ENCODE measurements around the gene ALDH7A1. TPM values are rescaled to one million over a fixed set of nuclear protein-coding genes. Genes with fewer than 3 reads are reported as not detected.

The ALDH7A1 gene
- polyA plus RNA-seq, 4 donors, result 18.1 to 66.2 (median 31.9) TPM

- Histone ChIP-seq H3K9me3 (ENCODE audit: control insufficient read depth in 2 of 2, insufficient read depth in 1 of 2, low read depth in 1 of 2, low read length in 1 of 2) (no peaks in the 10 kb centered on the region), H3K36me3 (ENCODE audit: control insufficient read depth in 3 of 3, insufficient read depth in 2 of 3, low read depth in 1 of 3, low read length in 3 of 3) (peaks cover 9 to 29% (median 15%) of the 10 kb centered on the region in 3 donors), H3K27ac (ENCODE audit: low read depth in 1 of 3, low read length in 2 of 3) (no peak overlapping the region), H3K4me3 (ENCODE audit: low read depth in 1 of 3, low read length in 3 of 3) (no peak overlapping the region), H3K4me1 (ENCODE audit: control insufficient read depth in 3 of 3, insufficient read depth in 2 of 3, low read depth in 1 of 3, low read length in 2 of 3) (no peaks in the 10 kb centered on the region), H3K27me3 (ENCODE audit: control insufficient read depth in 3 of 3, insufficient read depth in 3 of 3, low read length in 3 of 3) (no peaks in the 10 kb centered on the region)
- WGBS, 3 donors, result 71 to 76% (median 74%) methylated on average over 8 of the region's 8 CpGs
- DNase-seq (peak; percentile 17 to 46), FAIRE-seq (no peak)
These were observed 102.1 kb downstream of the ALDH7A1 start for GRCh38 chr5:126492939-126493338.

DNA sequence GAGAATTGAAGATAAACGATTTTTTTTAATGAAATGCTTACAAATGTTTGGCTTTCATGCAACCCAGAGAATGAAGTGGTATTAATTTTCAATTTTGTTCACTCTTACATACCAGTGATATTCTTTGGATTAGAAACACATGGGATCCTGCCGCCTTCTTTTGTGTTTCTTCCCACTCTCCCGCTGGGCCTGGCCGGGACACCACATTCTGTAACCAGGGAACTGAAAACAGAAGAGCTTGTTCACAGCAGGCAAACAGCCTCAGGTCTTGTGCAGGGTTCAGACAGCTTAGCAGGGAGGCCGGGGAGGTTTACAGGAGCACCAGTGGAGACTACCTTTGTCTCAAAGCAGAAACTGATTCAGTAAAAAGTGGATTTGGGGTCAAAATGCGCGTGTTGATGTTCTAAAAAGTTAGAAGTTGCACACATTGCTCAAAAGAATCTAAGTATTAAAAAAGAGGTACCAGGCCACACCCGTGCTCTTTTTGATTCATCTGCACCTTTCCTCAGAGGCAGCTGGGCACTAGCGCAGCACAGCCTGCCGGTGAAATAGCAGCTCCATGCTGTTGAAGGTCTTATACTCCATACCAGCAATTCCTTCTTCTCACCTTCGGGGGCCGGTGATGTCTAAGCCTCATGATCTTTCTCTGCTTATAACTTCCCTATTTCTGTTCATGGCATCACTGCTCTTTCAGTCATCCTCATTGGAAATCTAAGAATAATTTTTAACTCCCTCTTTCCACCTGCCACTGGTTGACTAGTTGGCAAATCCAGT is 104.7 kb downstream of the ALDH7A1 start:
- no peak for FAIRE-seq
- no peak overlapping the region for H3K27ac ChIP-seq (ENCODE audit: low read depth in 1 of 3, low read length in 2 of 3)

GRCh38 chr5:126488443-126489065 is 106.5 kb downstream of the ALDH7A1 start:
- 68 to 90% (median 82%) methylated on average over 7 of the region's 7 CpGs for WGBS, 3 donors
- peak overlapping the region in 1 of 3 donors; percentile 55 for H3K27ac ChIP-seq (ENCODE audit: low read depth in 1 of 3, low read length in 2 of 3)
- peaks cover 16 to 39% (median 30%) of the 10 kb centered on the region in 3 donors for H3K36me3 ChIP-seq (ENCODE audit: control insufficient read depth in 3 of 3, insufficient read depth in 2 of 3, low read depth in 1 of 3, low read length in 3 of 3)
- no peak for FAIRE-seq
- no peaks in the 10 kb centered on the region for H3K9me3 ChIP-seq (ENCODE audit: control insufficient read depth in 2 of 2, insufficient read depth in 1 of 2, low read depth in 1 of 2, low read length in 1 of 2)
- no peaks in the 10 kb centered on the region for H3K4me1 ChIP-seq (ENCODE audit: control insufficient read depth in 3 of 3, insufficient read depth in 2 of 3, low read depth in 1 of 3, low read length in 2 of 3)
- no peak overlapping the region for H3K4me3 ChIP-seq (ENCODE audit: low read depth in 1 of 3, low read length in 3 of 3)
- DNase-seq, result no peak
- H3K27me3 ChIP-seq (ENCODE audit: control insufficient read depth in 3 of 3, insufficient read depth in 3 of 3, low read length in 3 of 3), result no peaks in the 10 kb centered on the region

More for the DNA sequence above, 104.7 kb downstream of the ALDH7A1 start:
- Histone ChIP-seq H3K4me3 (ENCODE audit: low read depth in 1 of 3, low read length in 3 of 3) (no peak overlapping the region), H3K9me3 (ENCODE audit: control insufficient read depth in 2 of 2, insufficient read depth in 1 of 2, low read depth in 1 of 2, low read length in 1 of 2) (no peaks in the 10 kb centered on the region), H3K27me3 (ENCODE audit: control insufficient read depth in 3 of 3, insufficient read depth in 3 of 3, low read length in 3 of 3) (no peaks in the 10 kb centered on the region), H3K36me3 (ENCODE audit: control insufficient read depth in 3 of 3, insufficient read depth in 2 of 3, low read depth in 1 of 3, low read length in 3 of 3) (peaks cover 14 to 34% (median 28%) of the 10 kb centered on the region in 3 donors), H3K4me1 (ENCODE audit: control insufficient read depth in 3 of 3, insufficient read depth in 2 of 3, low read depth in 1 of 3, low read length in 2 of 3) (no peaks in the 10 kb centered on the region)
- no peak for DNase-seq
- 84 to 91% (median 91%) methylated on average over 12 of the region's 12 CpGs for WGBS, 3 donors

- H3K4me3 ChIP-seq (ENCODE audit: low read depth in 1 of 3, low read length in 3 of 3), result no peak overlapping the region
- H3K36me3 ChIP-seq (ENCODE audit: control insufficient read depth in 3 of 3, insufficient read depth in 2 of 3, low read depth in 1 of 3, low read length in 3 of 3), result peaks cover 16 to 34% (median 30%) of the 10 kb centered on the region in 3 donors
- DNase-seq (no peak), FAIRE-seq (no peak)
- no peaks in the 10 kb centered on the region for H3K9me3 ChIP-seq (ENCODE audit: control insufficient read depth in 2 of 2, insufficient read depth in 1 of 2, low read depth in 1 of 2, low read length in 1 of 2)
- H3K4me1 ChIP-seq (ENCODE audit: control insufficient read depth in 3 of 3, insufficient read depth in 2 of 3, low read depth in 1 of 3, low read length in 2 of 3), result no peaks in the 10 kb centered on the region
- H3K27me3 ChIP-seq (ENCODE audit: control insufficient read depth in 3 of 3, insufficient read depth in 3 of 3, low read length in 3 of 3), result no peaks in the 10 kb centered on the region
- H3K27ac ChIP-seq (ENCODE audit: low read depth in 1 of 3, low read length in 2 of 3), result no peak overlapping the region
These were observed 107.4 kb downstream of the ALDH7A1 start for GRCh38 chr5:126487596-126487995.

DNA sequence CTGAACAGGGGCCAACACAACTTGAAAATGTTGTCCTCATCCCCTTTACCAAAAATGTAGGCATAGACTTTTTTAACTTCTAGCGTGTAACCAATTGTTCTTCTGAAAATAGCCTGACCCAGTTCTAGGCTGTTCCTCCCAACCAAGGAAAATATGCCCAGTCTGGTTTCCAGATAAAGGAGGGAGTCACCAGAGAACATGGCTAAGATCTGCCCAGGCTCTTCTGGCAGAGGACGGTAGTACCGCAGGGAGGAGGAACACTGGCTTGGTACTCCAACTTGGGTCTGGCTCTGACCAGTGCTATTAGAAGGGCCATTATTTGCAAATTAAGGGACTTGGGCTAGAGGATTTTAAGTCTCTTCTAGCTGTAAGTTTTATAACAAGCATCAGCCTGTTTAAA is 108.7 kb downstream of the ALDH7A1 start:
- H3K27ac ChIP-seq (ENCODE audit: low read depth in 1 of 3, low read length in 2 of 3), result no peak overlapping the region
- WGBS, 3 donors, result 87 to 96% (median 94%) methylated on average over 3 of the region's 3 CpGs

GRCh38 chr5:126484253-126484652 is 110.8 kb downstream of the ALDH7A1 start:
- no peak for FAIRE-seq
- no peak for DNase-seq
- Histone ChIP-seq H3K27me3 (ENCODE audit: control insufficient read depth in 3 of 3, insufficient read depth in 3 of 3, low read length in 3 of 3) (no peaks in the 10 kb centered on the region), H3K4me3 (ENCODE audit: low read depth in 1 of 3, low read length in 3 of 3) (no peak overlapping the region), H3K9me3 (ENCODE audit: control insufficient read depth in 2 of 2, insufficient read depth in 1 of 2, low read depth in 1 of 2, low read length in 1 of 2) (no peaks in the 10 kb centered on the region), H3K36me3 (ENCODE audit: control insufficient read depth in 3 of 3, insufficient read depth in 2 of 3, low read depth in 1 of 3, low read length in 3 of 3) (peaks cover 17 to 33% (median 27%) of the 10 kb centered on the region in 3 donors), H3K4me1 (ENCODE audit: control insufficient read depth in 3 of 3, insufficient read depth in 2 of 3, low read depth in 1 of 3, low read length in 2 of 3) (no peaks in the 10 kb centered on the region), H3K27ac (ENCODE audit: low read depth in 1 of 3, low read length in 2 of 3) (no peak overlapping the region)
- WGBS, 3 donors, result 93 to 98% (median 94%) methylated on average over 2 of the region's 2 CpGs

More for the DNA sequence above, 108.7 kb downstream of the ALDH7A1 start:
- H3K9me3 ChIP-seq (ENCODE audit: control insufficient read depth in 2 of 2, insufficient read depth in 1 of 2, low read depth in 1 of 2, low read length in 1 of 2), result no peaks in the 10 kb centered on the region
- H3K4me3 ChIP-seq (ENCODE audit: low read depth in 1 of 3, low read length in 3 of 3), result no peak overlapping the region
- no peak for DNase-seq
- FAIRE-seq, result no peak
- no peaks in the 10 kb centered on the region for H3K4me1 ChIP-seq (ENCODE audit: control insufficient read depth in 3 of 3, insufficient read depth in 2 of 3, low read depth in 1 of 3, low read length in 2 of 3)
- H3K27me3 ChIP-seq (ENCODE audit: control insufficient read depth in 3 of 3, insufficient read depth in 3 of 3, low read length in 3 of 3), result no peaks in the 10 kb centered on the region
- H3K36me3 ChIP-seq (ENCODE audit: control insufficient read depth in 3 of 3, insufficient read depth in 2 of 3, low read depth in 1 of 3, low read length in 3 of 3), result peaks cover 16 to 29% (median 29%) of the 10 kb centered on the region in 3 donors

GRCh38 chr5:126483156-126483555 is 111.9 kb downstream of the ALDH7A1 start:
- DNase-seq (no peak), FAIRE-seq (no peak)
- Histone ChIP-seq H3K9me3 (ENCODE audit: control insufficient read depth in 2 of 2, insufficient read depth in 1 of 2, low read depth in 1 of 2, low read length in 1 of 2) (no peaks in the 10 kb centered on the region), H3K4me3 (ENCODE audit: low read depth in 1 of 3, low read length in 3 of 3) (no peak overlapping the region), H3K4me1 (ENCODE audit: control insufficient read depth in 3 of 3, insufficient read depth in 2 of 3, low read depth in 1 of 3, low read length in 2 of 3) (no peaks in the 10 kb centered on the region), H3K27ac (ENCODE audit: low read depth in 1 of 3, low read length in 2 of 3) (no peak overlapping the region), H3K36me3 (ENCODE audit: control insufficient read depth in 3 of 3, insufficient read depth in 2 of 3, low read depth in 1 of 3, low read length in 3 of 3) (peaks cover 11 to 27% (median 26%) of the 10 kb centered on the region in 3 donors), H3K27me3 (ENCODE audit: control insufficient read depth in 3 of 3, insufficient read depth in 3 of 3, low read length in 3 of 3) (no peaks in the 10 kb centered on the region)
- 60 to 78% (median 72%) methylated on average over 3 of the region's 3 CpGs for WGBS, 3 donors

DNA sequence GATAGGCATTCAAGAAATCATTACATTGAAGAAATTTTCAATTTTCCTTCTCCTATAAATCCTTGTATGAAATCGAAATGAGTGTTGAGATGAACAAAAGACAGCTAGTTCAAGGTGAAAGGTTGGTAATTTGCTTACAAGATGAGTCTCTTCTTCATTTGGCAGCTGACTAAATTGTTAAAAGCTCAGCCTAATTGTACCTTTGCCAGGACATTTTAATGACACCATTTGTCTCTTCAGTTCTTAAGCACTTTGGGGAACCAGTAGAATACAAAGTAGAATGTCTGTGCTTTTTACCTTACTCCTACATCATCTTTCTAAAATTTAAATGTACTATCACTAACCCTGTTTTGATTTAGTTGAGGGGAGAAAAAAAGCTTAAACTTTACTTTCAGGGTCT is 112.4 kb downstream of the ALDH7A1 start:
- 81 to 94% (median 85%) methylated on average over 1 of the region's 1 CpG for WGBS, 3 donors
- Histone ChIP-seq H3K4me3 (ENCODE audit: low read depth in 1 of 3, low read length in 3 of 3) (no peak overlapping the region), H3K27ac (ENCODE audit: low read depth in 1 of 3, low read length in 2 of 3) (no peak overlapping the region), H3K4me1 (ENCODE audit: control insufficient read depth in 3 of 3, insufficient read depth in 2 of 3, low read depth in 1 of 3, low read length in 2 of 3) (no peaks in the 10 kb centered on the region), H3K36me3 (ENCODE audit: control insufficient read depth in 3 of 3, insufficient read depth in 2 of 3, low read depth in 1 of 3, low read length in 3 of 3) (peaks cover 11 to 30% (median 25%) of the 10 kb centered on the region in 3 donors), H3K27me3 (ENCODE audit: control insufficient read depth in 3 of 3, insufficient read depth in 3 of 3, low read length in 3 of 3) (no peaks in the 10 kb centered on the region), H3K9me3 (ENCODE audit: control insufficient read depth in 2 of 2, insufficient read depth in 1 of 2, low read depth in 1 of 2, low read length in 1 of 2) (no peaks in the 10 kb centered on the region)
- FAIRE-seq (no peak), DNase-seq (no peak)
